A204.1 (cell line): ENCODE measurements around the gene PCDHGC4.
A peak's percentile ranks its signal among the peaks of the same experiment; 100 is the strongest.

Experiments
- FAIRE-seq: peaks from 2 replicates; lab custom pipeline; 2012; peaks lifted over from hg19 to GRCh38; lab: Jason Lieb, UNC

PCDHGC4 gene

GRCh38 chr5:141512911-141513626 is 28.2 kb downstream of the PCDHGC4 start:
- FAIRE-seq = no peak

DNA sequence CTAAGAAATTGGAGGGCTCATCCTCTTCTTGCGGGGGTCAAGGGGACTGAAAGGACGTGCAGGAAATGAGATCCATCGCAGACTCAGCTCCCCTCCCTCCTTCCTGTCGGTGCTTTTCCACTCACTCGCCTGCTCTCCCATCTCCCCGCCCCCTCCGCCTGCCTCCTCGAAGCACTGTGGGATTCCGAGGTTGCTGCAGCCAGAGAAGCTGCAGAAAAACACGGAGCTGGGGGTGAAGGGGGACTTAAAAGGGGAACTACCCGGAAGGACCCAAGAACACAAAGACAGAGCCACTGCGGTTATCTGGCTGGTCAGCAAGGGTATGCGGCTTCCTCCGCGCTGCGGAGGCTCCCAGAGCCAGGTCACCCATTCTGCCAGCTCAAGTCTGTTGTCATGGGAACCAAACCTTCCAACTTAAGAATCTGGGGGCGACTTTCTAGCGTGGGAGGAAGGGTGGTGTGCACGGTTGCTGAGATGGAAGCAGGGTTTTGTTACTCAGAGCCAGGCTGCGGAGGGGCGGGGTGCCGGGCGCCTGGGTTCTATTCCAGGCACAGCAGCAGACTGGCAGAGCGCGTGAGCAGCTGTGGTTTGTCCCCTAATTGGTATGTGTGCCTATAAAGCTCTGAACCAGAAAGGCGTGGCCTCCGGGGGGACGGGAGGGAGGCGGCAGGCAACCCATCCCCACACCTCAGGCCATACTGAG is 28.9 kb downstream of the PCDHGC4 start:
- FAIRE-seq = no peak

GRCh38 chr5:141514330-141515133 is 29.7 kb downstream of the PCDHGC4 start:
- FAIRE-seq = no peak

DNA sequence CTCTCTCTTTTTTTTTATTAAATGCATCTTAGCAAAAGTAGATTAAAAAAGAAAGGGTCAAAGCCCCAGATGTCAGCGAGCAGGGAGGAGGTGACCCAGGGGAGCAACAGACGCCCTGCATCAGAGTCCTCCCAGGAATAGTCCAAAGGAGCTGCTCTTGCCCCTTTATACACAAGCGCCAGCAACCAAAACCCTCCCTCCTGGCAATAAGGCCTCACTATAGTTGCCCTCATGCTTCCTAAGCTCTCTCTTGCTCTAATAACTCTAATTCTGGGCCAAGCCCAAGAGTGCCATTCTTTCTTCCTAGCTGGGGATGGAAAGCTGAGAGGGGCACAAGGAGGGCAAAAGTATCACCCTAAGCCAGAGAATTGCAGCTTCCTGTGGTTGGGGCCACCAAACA is 30.3 kb downstream of the PCDHGC4 start:
- no peak for FAIRE-seq

DNA sequence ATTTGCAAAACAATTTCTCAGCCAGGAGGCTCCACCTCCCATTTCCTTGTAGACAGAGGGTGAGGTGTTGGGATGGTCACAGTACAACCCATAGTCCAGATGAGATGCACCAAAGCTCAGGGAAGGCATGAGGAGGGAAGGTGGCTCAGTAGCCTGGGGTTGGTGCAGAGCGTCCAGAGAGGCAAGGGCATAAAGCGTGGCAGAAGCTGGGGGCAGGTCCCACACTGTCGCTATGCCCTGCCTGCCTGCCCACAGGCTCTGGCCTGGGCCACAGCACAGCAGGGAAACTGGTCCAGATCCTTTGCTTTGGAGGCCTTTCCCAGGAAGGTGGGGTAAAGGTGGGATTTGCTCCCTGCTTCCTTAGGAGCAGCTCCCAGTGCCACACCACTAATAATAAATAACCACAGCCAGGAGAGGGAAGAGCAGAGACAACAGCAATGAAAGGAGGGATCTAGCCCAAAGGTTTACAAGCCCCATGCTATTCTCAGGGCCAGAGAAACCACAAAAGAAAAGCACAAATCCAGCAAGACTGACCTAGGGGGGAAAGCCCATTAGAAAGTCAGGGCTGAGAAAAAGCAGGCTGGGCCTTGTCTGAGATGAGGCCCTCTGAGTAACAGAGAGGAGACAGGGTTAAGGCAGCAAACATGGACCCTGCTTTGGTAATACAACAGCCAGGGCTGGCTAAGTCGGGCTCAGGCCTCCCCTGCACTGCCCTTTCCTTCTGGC is 31.3 kb downstream of the PCDHGC4 start:
- FAIRE-seq = no peak

DNA sequence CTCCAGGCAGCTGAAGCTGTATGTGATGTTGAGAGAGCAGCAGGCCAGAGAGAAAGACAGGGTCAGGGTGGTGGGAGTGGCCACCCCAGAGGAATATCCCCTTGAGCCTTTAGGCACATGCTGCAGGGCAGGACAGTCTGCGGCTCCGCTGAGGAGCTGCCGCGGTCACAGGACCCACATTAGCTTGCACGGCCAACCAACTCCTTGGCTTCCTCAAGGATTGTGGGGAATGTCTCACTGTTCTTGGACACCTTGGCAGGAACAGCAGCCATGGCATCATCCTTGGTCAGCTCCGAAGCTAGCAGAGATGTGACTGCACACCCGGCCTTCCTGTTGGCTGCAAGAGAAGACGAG is 31.8 kb downstream of the PCDHGC4 start:
- FAIRE-seq = no peak

- FAIRE-seq = no peak
Measured at GRCh38 chr5:141517312-141517711, 32.5 kb downstream of the PCDHGC4 start.

DNA sequence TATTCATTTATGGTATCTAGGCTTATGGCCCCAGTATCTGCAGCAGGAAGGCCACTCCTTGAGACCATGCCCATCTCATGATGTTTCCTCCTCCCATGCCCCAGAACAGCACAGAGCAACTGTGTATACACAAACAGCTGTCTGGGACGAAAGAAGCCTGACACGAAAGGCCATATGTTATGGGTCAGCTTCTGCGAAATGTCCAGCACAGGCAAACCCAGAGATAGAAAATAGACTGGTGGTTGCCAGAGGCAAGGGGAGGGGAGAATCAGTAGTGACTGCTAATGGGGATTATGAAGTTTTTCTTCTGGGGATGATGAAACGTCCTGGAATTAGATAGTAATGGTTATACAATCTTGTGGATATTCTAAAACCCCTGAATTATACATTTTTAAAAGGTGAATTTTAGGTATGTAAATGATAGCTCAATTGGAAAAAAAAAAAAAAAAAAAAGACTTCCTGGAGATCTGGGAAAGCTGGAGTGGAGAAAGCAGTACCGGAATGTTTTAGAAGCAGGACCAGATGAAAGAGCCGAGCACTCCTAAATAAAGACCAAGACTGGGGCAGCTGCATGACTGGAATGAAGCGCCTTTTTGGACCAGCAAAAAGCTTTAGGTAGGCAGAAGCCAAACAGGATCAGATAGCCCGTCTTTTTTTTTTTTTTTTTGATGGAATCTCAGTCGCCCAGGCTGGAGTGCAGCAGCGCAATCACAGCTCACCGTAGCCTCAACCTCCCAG is 33.2 kb downstream of the PCDHGC4 start:
- FAIRE-seq = no peak

- FAIRE-seq = no peak
Measured at GRCh38 chr5:141518618-141519015, 33.8 kb downstream of the PCDHGC4 start.

- FAIRE-seq = no peak
Measured at GRCh38 chr5:141519605-141520565, 35.1 kb downstream of the PCDHGC4 start.

GRCh38 chr5:141521244-141521781 is 36.5 kb downstream of the PCDHGC4 start:
- no peak for FAIRE-seq

DNA sequence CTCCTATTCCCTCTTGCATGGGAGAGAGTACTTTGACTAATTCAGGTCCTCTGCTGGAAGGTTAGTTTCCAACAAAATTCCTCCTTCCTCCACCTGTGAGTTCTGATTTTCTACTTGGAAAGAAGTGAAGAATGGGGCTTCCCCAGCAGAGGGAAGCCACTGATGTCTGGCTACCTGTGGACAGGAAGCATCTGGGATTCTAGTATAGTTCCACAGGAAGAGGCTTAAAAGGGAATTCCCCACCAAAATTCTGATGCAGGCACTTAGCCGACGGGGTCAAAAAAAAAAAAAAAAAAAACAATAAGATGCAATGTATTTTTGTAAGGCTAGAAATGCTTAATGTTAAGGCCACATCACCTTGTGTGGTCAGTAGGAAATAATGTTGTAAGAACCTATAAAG is 37.5 kb downstream of the PCDHGC4 start:
- FAIRE-seq = no peak

DNA sequence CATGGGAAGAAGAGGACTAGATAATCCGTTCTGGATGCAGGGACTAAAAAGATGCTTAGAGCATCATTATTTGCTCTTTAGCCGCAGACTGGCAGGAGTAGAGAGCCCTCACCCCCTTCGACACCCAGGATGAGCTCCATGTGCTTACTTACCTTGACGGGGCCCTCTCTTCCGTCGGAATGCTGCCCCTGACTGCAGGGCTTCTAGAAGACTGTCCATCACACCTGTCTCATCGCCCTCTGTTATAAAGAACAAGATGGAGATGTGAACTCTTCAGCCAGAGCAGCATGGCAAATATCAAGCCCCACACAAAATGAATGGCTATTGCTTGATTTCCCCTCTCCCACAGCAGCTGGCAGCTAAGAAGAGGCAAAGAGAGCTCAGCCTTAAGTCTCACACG is 39.2 kb downstream of the PCDHGC4 start:
- no peak for FAIRE-seq

GRCh38 chr5:141524604-141525597 is 40.1 kb downstream of the PCDHGC4 start:
- peak; percentile 95 for FAIRE-seq

- FAIRE-seq = no peak
Measured at GRCh38 chr5:141525653-141526052, 40.8 kb downstream of the PCDHGC4 start.

GRCh38 chr5:141527426-141527825 is 42.6 kb downstream of the PCDHGC4 start:
- FAIRE-seq = no peak

DNA sequence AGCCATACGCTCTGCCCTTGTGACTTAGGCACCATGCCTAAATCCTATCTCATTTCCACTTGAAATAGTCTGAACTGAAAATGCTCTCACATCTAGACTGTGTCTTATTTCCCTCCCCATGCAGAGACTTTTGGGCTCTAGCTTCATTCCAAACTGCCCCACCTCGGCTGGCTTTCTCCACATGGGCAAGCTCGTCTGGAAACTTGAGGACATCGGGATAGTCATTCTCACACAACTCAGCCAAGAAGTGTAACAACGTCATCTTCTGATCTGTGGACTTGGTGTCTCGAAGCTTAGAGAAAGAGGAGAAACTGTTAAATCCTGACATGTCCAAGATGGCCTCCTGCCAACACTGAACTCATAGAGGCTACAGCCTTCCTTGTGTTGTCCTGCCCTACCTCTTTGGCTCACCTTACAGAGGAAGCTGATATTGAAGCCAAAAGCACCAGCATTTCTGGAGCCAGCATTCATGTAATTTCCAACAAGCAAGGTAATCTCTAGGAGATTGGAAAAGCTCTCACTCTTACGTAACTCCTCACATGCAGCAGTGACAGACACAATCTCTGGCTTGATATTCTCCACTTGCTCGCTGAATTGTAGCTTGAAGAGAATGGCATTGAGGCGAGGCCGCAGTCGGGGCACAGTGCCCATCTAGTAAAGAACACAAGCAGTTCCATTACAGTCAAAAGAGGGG is 43.6 kb downstream of the PCDHGC4 start:
- FAIRE-seq = no peak

DNA sequence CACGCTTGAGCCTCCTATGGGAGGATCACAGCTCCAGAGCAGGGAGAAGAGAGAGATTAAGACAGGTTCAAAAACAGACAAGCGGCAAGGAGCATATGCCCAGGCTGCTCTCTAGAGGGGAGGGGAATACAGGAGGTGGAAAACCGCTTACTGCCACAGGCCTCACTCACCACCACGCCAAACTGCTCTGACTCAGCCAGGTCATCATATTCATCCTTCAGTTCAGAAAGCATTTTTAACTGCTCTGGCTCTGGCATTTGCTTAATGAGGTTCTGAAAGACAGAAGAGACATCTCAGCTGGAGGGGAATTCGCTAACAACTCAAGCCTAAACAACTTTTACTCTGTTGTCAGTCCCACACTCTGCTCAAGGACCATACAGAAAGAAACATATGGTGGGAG is 44.2 kb downstream of the PCDHGC4 start:
- FAIRE-seq = no peak
